OCI-LY3 (cell line): ENCODE results near the gene ANKRD13A.

Experiments
- EZH2phosphoT487 ChIP-seq: fragments of 200-600 bp; shearing (Covaris generic); IDR thresholded peaks from 2 replicates; pipeline ENCODE4 v1.6.1; 2018; ENCODE audit warnings: antibody characterized with exemption, mixed run types, low read depth
- TF ChIP-seq, protein P1 (sequence below): fragments of 200-600, 300-600 bp; sonication (generic); IDR thresholded peaks from 2 replicates; pipeline ENCODE4 v1.5.1; 2014; ENCODE audit warnings: antibody characterized with exemption, low read length, low read depth

DNA sequence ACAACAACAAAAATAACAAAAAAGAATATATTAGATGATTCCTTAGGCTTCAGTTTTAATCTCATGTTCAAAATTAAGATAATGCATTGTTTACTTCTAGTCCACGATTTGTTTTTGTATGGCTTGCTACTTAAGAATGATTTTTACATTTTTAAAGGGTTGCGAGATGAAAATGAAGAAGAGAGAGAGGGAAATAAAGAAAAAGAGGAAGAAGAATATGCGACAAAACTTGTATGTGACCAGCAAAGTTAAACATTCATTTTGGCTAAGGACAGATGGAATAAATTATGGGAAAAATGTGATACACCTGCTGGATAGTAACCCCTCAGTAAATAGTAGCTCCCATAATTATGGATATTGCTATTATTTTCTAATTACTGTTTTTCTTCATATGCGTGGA lies 1.8 kb upstream of the ANKRD13A start:
- TF ChIP-seq, protein P1, sequence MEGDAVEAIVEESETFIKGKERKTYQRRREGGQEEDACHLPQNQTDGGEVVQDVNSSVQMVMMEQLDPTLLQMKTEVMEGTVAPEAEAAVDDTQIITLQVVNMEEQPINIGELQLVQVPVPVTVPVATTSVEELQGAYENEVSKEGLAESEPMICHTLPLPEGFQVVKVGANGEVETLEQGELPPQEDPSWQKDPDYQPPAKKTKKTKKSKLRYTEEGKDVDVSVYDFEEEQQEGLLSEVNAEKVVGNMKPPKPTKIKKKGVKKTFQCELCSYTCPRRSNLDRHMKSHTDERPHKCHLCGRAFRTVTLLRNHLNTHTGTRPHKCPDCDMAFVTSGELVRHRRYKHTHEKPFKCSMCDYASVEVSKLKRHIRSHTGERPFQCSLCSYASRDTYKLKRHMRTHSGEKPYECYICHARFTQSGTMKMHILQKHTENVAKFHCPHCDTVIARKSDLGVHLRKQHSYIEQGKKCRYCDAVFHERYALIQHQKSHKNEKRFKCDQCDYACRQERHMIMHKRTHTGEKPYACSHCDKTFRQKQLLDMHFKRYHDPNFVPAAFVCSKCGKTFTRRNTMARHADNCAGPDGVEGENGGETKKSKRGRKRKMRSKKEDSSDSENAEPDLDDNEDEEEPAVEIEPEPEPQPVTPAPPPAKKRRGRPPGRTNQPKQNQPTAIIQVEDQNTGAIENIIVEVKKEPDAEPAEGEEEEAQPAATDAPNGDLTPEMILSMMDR: no peak
- no peak for TF ChIP-seq EZH2phosphoT487
